Fibroblast of skin of left quadriceps (primary cell): ENCODE results near the gene TMEM101.
"Not testable (repeated sequence)": the region's sequence is repeated elsewhere in the genome, so short reads cannot be mapped to it uniquely, and the experiment has no call there.

Experiments
- DNase-seq, 2 experiments: peaks; one replicate each; pipeline ENCODE4 v3.0.0-alpha.2; 2013; ENCODE audit warnings: low read depth in 2 of 2

The TMEM101 gene

DNA sequence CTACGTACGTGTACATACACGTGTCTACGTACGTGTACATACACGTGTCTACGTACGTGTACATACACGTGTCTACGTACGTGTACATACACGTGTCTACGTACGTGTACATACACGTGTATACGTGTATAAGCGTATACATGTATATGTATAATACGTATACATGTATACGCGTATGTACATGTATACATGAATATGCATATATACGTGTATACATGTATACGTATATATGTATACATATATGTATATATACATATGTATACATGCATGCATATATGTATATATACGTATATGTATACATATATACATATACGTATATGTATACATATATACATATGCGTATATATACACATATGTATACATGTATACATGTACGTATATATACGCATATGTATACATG is 38.9 kb downstream of the TMEM101 start:
- no peak for DNase-seq

DNA sequence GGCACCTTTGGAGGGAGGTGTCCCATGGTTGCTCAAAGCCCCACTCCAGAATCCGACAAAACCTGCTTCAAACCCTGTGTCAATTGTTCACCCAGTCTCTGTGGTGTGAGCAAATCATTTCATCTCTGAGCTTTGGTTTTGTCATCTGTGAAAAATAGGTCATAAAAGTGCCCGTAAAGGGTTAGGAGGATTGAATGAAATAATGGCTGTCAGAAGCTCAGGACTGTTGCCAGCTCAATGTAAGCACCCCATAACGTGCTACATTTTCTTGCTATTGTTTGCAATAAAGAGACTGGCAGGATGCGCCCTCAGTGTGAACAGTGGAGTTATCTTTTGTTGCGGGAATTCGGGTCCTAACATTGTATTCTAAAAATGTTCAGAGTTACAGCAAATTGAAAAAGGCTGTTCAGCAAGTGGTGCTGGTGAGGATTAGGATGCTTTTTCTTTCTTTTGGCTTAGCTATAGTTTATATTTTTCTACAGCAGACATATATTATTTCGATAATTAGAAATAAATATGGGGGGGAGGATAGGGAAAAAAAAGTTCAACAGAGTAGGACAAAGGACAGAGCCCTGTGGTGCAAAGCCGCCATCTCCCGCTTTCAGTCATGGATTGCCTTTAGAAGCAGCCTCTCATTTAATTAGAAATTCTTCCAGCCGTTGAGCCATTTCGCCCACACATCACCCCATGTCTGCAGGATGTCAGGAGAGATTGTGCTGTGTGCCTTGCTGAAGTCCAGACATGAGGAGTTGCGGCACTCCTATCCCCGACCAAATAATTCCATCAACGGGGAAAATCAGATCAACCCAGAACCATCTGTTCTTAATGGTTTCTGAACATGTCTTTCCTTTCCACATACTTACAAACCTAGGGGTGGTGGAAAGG is 40.1 kb downstream of the TMEM101 start:
- DNase-seq = no peak

DNA sequence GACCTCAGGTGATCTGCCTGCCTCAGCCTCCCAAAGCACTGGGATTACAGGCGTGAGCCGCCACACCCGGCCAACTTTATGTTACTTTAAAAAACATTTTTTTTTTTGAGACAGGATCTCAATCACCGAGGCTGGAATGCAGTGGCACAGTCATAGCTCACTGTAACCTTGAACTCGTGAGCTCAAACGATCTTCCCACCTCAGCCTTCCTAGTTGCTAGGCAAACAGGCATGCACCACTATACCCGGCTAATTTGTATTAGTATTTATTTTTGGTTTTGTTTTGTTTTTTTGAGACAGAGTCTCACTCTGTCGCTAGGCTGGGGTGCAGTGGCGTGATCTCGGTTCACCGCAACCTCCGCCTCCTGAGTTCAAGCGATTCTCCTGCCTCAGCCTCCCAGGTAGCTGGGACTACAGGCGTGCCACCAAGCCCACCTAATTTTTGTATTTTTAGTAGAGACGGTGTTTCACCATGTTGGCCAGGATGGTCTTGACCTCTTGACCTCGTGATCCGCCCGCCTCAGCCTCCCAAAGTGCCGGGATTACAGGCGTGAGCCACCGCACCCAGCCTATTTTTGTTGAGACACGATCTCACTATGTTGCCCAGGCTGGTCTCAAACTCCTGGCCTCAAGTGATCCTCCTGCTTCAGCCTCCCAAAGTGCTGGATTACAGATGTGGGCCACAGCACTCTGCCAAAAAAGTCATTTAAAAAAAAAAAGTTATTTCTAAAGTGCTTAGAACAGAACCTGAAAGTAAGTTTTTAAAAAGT is 42.1 kb downstream of the TMEM101 start:
- DNase-seq = not testable (repeated sequence)

DNA sequence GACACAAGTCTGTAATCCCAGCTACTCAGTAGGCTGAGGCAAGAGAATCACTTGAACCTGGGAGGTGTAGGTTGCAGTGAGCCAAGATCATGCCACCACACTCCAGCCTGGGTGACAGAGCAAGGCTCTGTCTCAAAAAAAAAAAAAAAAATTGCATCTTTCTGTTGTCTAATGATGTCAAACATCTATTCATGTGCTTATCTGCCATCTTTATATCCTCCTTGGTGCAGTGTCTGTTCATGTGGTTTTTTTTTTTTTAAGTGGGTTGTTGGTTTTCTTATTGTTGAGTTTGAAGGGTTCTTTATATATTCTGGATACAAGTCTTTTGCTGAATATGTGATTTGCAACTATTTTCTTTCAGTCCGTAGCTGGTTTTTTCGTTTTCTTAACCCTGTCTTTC is 43.3 kb downstream of the TMEM101 start:
- DNase-seq = not testable (repeated sequence)

DNA sequence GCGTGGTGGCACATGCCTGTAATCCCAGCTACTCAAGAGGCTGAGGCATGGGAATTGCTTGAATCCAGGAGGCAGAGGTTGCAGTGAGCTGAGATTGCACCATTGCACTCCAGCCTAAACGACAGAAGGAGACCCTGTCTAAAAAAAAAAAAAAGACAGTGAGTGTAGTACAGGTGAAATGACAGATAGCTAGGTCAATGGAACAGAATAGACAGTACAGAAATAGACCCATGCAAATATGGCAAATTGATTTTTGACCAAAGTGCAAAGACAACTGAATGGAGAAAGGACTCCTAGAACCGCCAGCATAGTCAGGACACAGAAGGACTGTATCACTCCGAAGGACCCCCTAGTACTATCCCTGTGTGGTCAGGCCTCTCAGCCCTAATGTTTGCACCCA is 44.4 kb downstream of the TMEM101 start:
- DNase-seq = no peak

DNA sequence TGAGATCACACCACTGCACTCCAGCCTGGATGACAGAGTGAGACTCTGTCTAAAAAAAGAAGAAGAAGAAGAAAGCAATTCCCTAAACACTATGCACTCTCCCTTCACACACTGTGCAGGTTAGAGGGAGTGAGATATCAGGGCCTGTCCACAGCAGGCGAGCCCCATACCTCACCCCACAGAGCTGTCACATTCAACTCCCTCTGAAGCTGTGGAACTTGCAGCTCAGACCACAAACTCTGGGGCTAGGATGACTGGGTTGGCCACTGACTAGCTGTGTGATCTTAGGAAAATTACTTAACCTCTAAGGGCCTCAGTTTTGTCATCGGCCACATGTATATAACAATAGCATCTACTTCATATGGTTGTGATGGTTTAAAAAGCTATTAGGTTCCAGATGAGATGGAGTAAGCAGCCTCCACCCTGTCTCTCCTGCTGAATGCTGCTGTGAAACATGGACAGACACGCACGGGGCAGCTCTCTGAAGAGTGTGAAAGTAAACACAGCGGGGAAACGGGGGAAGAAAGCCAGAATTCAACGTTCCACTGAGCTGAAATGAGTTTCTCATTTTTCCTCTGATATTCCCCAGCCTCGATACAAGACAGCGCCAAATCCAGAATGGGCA is 47.4 kb downstream of the TMEM101 start:
- no peak for DNase-seq

DNA sequence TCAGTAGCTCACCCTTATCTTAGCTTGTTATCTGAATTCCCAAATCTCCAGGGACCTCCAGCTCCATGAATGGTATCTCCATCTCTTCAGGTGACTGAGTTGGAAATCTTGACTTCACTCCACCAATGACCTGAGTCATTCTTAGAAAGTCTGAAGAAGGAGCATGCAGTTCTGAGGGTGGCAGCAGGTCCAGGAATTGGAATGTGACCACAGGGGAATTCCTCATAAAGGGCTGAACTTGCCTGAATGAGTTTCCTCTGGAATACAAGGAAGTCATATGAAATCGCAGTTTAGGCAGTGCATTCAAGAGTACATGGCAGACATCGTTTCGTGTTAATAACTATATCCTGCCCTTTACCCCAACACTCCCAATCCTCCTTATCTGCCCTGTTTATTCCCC is 48.5 kb downstream of the TMEM101 start:
- no peak for DNase-seq

DNA sequence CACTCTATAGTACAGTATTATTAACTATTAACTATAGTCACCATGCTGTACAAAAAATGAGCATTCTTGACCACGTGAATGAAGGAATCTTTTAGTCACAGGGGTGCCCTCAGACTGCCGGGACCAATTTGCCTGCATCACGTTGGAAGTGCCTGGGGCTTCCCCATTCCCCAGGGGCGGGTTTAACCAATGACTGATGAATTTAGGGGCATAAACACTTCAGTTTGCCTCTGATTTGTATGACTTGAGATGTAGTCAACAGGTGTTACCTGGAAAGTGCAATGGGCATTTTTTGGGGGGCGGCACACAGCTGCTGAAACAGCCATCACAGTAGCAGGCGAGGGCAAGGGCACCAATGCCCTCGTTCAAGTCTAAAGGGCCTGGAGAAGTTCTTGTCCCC is 52.3 kb downstream of the TMEM101 start:
- DNase-seq = no peak

DNA sequence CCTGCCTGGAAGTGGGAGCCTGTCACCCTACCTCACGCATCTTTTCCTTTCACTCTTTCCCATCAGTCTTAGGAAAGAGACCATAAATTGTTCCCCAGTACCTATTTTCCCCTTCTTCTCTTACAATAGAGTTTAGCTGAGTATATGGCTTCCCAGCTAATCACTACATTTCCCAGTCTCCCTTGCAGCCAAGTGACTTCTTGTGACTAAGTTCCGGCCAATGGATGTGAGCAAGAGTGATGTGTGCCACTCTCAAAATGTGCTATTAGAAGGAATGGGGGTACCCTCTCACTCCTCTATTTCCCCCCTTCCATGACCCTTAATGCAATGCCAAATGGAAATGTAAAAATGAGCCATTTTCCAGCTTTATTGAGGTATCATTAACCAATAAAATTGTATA is 52.8 kb downstream of the TMEM101 start:
- no peak for DNase-seq

DNA sequence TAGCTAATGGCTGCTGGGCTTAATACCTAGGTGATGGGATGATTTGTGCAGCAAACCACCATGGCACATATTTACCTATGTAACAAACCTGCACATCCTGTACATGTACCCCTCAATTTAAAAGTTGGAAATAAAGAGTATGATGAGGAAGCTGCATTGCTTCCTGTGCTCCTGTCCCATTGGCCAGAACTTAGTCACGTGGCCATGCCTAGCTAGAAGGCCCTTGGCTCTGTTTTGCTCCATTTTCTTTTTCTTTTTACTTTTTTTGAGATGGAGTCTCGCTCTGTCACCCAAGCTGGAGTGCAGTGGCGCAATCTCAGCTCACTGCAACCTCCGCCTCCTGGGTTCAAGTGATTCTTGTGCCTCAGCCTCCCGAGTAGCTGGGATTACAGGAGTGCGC is 53.5 kb downstream of the TMEM101 start:
- not testable (repeated sequence) for DNase-seq
